NCI-H226 (cell line): ENCODE measurements around the gene SELPLG.
"Not testable (repeated sequence)": the region's sequence is repeated elsewhere in the genome, so short reads cannot be mapped to it uniquely, and the experiment has no call there.

Source experiments
- DNase-seq: peaks from one replicate; pipeline ENCODE4 v3.0.0-alpha.2; 2015

SELPLG gene

GRCh38 chr12:108602976-108603704 lies 30.6 kb downstream of the SELPLG start:
- DNase-seq: no peak

DNA sequence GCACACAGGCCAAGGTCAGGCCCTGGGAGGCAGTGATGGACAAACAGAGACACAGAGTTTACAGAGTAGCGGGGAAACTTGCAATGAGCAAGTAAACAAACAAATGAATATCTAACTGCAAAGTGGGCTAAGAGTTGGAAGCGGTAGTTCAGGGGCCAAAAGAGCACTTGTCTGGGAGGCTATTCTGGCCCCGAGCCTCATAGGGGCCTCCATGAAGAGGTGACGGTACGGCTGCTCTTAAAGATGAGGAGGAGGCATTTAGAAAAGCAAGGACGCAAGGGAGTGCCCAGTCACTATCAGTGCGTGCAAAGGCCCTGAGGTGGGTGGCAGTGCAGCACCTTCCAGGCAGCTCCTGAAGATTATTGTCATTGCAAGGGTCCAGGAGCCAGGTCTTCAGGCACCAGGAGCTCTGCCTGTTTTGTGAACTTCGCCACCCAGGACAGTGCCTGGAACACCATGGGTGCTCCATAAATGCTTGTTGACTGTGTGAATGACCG lies 31.4 kb downstream of the SELPLG start:
- DNase-seq: no peak

- no peak for DNase-seq
Observed at GRCh38 chr12:108600702-108601007, 33.0 kb downstream of the SELPLG start.

GRCh38 chr12:108599948-108600701 lies 33.6 kb downstream of the SELPLG start:
- no peak for DNase-seq

DNA sequence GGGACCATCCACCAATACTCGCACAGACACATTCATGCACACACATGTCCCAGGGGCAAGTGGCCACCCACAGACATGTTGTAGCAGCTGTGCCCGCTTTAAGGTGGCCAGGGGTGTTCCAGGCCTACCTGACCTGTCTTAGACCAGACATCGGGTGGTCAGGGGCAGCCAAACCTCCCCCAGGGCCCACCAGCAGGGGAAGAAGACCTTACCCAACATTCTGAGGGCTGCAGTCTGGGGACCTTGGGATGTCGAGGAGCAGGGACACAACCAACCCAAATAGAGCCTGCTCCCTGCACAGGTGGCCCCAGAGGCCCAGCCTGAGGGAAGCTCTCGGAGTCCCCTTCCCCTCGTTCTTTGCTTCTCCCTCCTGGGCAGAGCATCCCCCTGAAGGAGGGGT lies 34.2 kb downstream of the SELPLG start:
- DNase-seq: no peak

DNA sequence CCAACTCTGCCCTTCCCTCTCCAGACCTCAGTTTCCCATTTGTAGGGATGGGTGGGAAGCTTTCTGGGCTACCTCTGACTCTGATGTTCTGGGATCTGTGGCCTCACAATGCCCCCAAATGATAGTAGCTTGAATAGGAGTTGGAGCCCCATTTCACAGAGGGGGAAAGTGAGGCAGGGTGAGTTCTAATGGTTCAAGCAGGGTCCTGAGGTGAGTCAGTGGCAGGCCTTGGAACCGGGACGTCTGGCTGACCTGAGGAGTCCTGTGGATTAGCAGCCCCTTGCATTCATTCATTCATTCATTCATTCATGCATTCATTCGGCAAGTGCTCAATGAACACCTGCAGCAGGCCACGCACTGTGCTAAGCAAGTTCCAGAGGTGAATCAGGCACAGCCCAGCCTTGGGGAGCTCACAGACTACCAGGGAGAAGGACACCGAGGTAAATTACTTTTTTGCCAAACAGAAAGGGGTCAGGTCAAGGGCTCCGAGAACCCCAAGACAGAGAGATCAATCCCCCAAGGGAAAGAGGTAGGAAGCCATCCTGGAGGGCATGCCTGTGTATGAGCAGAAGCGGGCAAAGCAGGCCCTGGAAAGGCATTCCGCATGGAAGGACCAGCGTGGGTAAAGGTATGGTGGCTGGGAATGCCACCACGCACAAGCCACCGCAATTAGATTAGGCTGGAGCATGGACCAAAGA lies 35.0 kb downstream of the SELPLG start:
- DNase-seq: no peak

DNA sequence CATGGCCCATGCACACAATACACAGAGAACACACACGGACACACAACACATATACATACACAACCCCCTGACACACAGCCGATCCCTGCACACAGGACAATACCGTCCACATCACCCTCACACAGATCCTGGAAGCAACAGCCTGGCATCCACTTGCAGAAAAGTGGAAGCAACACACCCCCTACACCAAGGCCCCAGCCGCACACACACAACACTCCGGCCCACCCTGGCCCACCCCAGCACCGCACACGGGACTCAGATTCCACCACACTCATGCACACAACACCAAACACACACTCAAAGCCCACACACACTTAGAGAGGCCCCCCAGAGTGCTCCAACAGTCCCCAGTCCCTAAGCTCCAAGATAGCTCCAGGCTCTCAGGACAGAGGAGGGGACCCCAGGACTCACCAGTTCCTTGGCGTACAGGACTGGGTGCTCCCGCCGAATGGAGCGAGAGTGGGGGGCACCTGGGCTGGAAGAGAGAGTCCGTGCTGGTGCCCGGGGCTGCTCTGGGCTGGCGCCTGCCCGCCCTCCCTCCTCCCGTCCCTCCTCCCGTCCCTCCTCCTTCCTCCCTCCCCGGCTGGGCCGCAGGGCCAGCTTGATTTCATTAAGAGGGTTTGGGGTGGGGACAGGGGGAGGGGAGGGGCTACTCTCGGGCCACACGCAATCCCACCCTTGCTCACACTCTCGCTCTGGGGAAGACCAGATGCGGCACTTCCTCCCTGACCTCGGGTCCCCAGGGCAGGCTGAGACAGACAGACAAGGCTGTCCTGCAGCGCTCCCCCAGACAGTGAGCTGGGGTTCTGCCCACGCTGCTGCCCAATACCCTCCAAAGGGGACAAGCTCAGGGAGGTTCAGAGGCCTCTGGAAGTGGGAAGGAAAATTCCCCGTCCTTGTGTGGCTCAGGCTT lies 35.9 kb downstream of the SELPLG start, which contains the start of gene TMEM119:
Gene TMEM119, minus strand, starts transcription at position 526 of the 913 bp plus-strand sequence. CDS start 5,701 bp downstream, outside the sequence.
- DNase-seq: no peak

GRCh38 chr12:108596854-108597558 lies 36.7 kb downstream of the SELPLG start:
- no peak for DNase-seq

- no peak for DNase-seq
Observed at GRCh38 chr12:108595711-108596647, 37.7 kb downstream of the SELPLG start.

DNA sequence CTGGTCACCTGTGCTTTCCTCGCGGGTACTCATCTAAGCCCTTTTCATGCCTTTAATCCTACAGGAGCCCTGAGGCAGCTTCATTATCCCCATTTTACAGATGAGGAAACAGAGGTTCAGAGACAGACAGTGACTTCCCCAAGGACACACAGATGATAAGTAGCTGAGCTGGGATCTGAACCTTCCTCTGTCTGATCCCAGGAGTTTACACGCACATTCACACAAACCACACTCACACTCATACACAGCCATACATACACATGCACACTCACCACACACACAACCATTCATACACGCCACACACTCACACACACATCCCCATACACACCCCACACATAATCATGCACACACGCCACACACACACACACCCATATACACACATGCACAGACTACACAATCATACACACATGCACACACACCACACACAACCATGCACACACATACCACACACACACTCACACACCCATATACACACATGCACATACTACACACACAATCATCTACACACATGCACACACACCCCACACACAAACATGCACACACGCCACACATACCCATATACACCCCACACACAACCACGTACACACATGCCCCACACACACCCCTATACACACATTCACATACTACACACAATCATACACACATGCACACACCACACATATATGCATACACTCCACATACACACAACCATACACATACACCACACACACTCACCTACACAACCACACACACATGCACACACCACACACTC lies 38.6 kb downstream of the SELPLG start:
- DNase-seq: no peak

GRCh38 chr12:108594323-108594903 lies 39.3 kb downstream of the SELPLG start:
- no peak for DNase-seq

GRCh38 chr12:108592033-108592909 lies 41.4 kb downstream of the SELPLG start:
- DNase-seq: no peak

GRCh38 chr12:108591267-108591980 lies 42.3 kb downstream of the SELPLG start:
- DNase-seq: no peak

GRCh38 chr12:108590463-108590862 lies 43.2 kb downstream of the SELPLG start:
- DNase-seq: not testable (repeated sequence)

DNA sequence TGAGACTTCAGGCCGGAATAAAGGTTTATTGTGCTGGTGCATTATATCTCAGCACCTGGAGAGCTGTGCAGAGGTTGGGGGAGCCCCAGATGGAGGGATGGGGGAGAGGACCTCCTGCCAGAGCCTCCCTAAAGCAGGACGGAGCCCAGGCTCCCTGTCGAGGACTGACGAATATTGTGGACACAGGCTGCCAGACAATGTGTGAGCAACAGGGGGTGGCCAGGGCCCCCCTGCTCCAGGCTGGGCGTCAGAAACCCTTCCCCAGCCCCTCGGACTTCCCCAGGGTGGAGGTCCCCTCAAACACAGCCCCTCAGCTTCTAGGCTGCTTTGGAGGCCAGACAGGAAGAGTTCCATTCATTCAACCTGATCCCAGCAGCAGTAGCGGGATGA lies 43.9 kb downstream of the SELPLG start:
- DNase-seq: no peak

- no peak for DNase-seq
Observed at GRCh38 chr12:108589028-108589839, 44.5 kb downstream of the SELPLG start.

GRCh38 chr12:108587826-108588225 lies 45.9 kb downstream of the SELPLG start:
- no peak for DNase-seq
